Measurements from ENCODE around the gene KIAA0513.

The KIAA0513 gene

DNA sequence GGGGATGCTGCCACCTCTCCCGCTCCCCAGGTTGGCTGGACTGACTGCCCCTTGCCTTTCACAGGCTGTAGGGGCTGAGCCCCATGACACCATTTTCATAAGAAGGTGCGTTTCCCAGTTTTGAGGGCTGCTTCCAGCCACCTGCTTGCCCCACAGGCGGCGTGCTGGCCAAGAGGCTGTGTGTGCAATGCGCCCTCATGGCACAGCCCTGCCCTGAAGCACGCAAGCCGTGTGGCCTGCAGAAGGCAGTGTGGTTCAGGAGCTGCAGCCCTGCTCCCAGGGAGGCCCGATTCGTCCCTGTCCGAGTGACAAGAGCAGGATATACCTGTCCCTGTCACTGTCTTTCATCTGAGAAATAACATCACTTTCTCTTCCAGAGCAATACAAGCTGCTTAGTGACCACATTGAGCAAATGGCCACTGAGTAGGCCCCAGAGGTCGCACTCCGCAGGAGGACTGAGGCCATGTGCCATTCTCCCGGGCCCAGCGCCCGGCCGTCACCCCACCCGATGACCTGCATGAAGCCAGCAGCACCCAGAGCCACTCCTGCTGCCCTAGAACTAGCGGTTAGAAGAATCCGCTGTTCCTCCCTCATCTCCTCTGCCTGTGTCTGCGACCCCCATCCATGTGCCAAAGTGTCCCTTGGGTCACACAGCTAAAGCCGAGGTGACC is 60.4 kb downstream of the KIAA0513 start:
- CTCF ChIA-PET: interaction anchor here (0.8 kb wide), 1 partner anchor 187 kb away, joined by 4 read pairs; no protein-coding TSS in a partner anchor
- no peak for DNase-seq (ENCODE audit: low spot score)
- TF ChIP-seq, protein P1, sequence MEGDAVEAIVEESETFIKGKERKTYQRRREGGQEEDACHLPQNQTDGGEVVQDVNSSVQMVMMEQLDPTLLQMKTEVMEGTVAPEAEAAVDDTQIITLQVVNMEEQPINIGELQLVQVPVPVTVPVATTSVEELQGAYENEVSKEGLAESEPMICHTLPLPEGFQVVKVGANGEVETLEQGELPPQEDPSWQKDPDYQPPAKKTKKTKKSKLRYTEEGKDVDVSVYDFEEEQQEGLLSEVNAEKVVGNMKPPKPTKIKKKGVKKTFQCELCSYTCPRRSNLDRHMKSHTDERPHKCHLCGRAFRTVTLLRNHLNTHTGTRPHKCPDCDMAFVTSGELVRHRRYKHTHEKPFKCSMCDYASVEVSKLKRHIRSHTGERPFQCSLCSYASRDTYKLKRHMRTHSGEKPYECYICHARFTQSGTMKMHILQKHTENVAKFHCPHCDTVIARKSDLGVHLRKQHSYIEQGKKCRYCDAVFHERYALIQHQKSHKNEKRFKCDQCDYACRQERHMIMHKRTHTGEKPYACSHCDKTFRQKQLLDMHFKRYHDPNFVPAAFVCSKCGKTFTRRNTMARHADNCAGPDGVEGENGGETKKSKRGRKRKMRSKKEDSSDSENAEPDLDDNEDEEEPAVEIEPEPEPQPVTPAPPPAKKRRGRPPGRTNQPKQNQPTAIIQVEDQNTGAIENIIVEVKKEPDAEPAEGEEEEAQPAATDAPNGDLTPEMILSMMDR (conservative IDR thresholded peaks at IDR 0.05; ENCODE audit: low read depth): no peak
- H3K27ac ChIP-seq: peak overlapping the region; percentile 70; the same call in 1 of the 2 replicates
- POLR2A ChIA-PET (ENCODE audit: low non-redundant PET): no interaction called here

DNA sequence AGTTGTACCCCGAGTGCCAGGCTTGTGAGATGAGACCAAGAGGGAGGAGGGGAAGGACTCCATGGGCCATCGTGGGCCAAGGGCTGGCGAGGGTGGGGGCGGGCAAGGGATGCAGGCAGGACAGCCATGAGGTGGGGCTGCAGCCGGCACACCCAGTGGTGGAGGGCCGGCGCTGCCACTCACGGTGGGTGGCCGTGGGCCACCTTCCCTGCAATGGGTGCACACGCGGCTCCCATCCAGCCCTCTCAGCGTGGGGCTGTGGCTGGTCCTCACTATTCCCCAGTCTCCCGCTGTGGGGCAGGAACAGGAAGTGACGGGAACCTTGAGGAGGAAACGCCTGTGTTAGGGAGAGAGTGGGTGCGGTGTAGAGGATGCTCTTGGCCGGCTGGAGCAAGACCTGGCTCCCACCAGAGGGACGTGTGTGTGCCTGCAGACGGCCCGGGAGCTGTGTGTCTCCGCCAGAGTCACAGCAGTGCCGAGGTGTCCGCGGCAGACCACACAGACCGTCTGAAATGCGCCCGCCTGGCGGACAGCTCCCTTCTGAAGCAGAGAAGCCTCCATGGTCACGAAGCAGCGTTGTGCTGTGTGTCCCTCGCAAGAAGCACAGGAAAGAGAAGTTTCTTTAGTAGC is 61.1 kb downstream of the KIAA0513 start:
- POLR2A ChIA-PET (ENCODE audit: low non-redundant PET): no interaction called here
- DNase-seq (ENCODE audit: low spot score): no peak
- peak overlapping the region; percentile 70 for H3K27ac ChIP-seq
- TF ChIP-seq, protein P1 (conservative IDR thresholded peaks at IDR 0.05; ENCODE audit: low read depth): no peak
- CTCF ChIA-PET: no interaction called here

DNA sequence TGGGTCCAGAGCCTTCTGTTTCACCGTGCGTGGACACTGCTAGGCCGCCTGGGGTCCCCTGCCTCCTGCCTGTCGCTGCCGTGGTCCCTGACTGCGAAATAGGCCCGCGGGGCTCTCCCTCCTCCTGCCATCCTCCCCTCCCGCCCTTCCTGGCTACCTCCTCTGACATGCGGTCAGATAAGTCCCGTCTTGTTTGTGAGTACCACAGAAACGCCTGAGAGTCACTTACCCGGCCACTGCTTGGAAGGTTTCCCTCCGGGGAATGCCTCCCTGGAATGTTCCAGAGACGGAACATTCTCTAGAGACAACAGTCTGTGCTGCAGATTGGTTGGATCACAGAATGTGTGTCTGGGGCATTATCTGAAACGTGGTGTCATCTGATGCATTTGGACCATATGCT is 61.9 kb downstream of the KIAA0513 start:
- CTCF ChIA-PET: no interaction called here
- POLR2A ChIA-PET (ENCODE audit: low non-redundant PET): no interaction called here
- TF ChIP-seq, protein P1 (conservative IDR thresholded peaks at IDR 0.05; ENCODE audit: low read depth): no peak

DNA sequence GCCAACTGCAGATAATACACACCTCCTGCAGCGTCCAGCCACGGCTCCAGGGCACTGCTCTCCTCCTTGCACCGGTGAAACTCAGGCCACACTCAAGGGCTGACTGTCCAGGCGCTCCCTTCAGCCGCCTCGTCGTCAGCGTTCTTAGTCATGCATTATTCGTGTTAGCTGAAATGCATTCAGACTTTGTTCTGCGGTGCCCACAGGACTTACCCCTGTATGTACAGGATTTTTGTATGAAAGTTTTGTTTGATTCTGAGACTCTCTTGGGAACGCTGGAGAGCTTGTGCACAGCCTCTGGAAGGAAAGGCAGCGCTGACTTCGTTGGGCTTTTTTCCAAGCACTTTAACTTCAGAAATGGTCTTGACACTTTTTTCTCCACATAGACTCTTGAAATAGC is 62.6 kb downstream of the KIAA0513 start:
- H3K27ac ChIP-seq: peak overlapping the region; percentile 70
- DNase-seq (ENCODE audit: low spot score): no peak
- TF ChIP-seq, protein P1 (conservative IDR thresholded peaks at IDR 0.05; ENCODE audit: low read depth): no peak
- ChIA-PET POLR2A (ENCODE audit: low non-redundant PET) (no interaction called here), CTCF (interaction anchor here (0.6 kb wide), 1 partner anchor 64 kb away, joined by 4 read pairs; no protein-coding TSS in a partner anchor)

More for the DNA sequence above, 61.9 kb downstream of the KIAA0513 start:
- DNase-seq (ENCODE audit: low spot score): peak; percentile 65
- H3K27ac ChIP-seq: peak overlapping the region; percentile 70

DNA sequence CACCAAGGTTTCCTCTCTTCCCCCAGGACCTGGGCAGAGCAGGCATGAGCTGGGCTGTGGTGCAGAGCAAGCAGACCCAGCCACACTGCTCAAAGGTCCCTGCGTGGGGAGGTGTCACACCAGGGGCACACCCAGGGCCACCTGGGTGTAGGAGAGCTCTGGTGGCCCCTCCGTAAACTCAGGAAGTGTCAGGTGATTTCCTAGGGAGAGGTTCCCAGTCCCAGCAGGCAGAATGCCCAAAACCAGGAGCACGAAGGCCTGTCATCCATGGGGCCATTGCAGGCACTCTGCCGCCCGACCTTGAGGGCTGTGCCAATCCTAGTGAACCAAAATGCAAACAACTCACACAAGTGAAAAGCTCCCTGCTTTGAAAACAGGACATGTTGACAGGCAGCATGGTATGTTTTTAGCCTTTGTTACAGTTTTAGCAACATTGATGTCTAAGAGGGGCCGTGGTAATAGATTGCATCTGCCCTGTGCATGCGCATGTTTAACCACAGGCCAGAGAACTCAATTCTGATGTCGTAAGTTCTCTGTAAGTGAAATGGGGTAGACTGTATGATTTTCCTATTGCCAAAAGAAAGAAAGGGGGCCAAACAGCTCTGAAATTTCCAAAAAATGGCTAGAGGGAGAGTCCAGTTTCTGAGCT is 63.4 kb downstream of the KIAA0513 start:
- no peak for DNase-seq (ENCODE audit: low spot score)
- CTCF ChIA-PET: no interaction called here
- POLR2A ChIA-PET (ENCODE audit: low non-redundant PET): no interaction called here
- no peak overlapping the region for H3K27ac ChIP-seq
- TF ChIP-seq, protein P1 (conservative IDR thresholded peaks at IDR 0.05; ENCODE audit: low read depth): no peak

DNA sequence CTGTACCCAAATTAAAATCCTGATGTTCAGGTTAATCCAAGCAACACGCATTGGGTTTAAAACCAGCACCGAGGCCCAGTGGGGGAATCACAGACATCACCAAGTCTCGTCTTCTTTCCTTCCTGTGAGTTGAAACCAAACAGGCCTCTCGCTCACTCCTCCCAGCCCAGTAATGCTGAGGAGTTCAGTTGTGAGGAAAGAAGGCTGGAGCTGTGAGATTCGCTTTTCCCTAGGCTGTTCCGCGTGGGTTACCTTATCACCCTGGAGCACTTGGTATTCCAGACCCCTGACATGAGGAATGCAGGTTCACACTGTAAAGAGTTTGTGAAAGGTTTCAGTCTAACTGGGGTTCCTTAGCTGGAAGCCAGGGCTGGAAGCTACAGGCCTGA is 63.9 kb downstream of the KIAA0513 start:
- ChIA-PET CTCF (no interaction called here), POLR2A (ENCODE audit: low non-redundant PET) (interaction anchor here (0.7 kb wide), 1 partner anchor 219 kb away, joined by 4 read pairs; no protein-coding TSS in a partner anchor)
- TF ChIP-seq, protein P1 (conservative IDR thresholded peaks at IDR 0.05; ENCODE audit: low read depth): no peak
- H3K27ac ChIP-seq: no peak overlapping the region
- DNase-seq (ENCODE audit: low spot score): no peak

All from RWPE1 (cell line).